Left lobe of liver (tissue), 2 donors: ENCODE measurements around the gene CAPRIN2. TPM values are rescaled to one million over a fixed set of nuclear protein-coding genes. Genes with fewer than 3 reads are reported as not detected.

Experiments
- ATAC-seq: fragments of 200-7000 bp; cut with Tn5 transposase; one replicate; pipeline ENCODE4 v1.9.1; 2020; ENCODE audit warnings: mild to moderate bottlenecking, moderate library complexity
- DNase-seq: peaks from one replicate; pipeline ENCODE4 v3.0.0-alpha.2; 2020; ENCODE audit warnings: low spot score
- total RNA-seq: library from RNA; stranded (reverse); gene quantifications from one replicate; pipeline ENCODE4 v1.2.1, GENCODE V29; 2021
- donor health status: DM: no; HTN: no; CAD: no; lungs with moderate emphysema.
- donor health status: DM: no; HTN: yes; CAD: no.

CAPRIN2 gene
- total RNA-seq = 7.2 TPM

GRCh38 chr12:30754750-30755394, at the start of gene CAPRIN2:
Gene CAPRIN2 (minus strand): TSS chr12:30754951. CDS start chr12:30753520, 1,431 bp downstream.
- DNase-seq (peak; percentile 99), ATAC-seq (peak; percentile 95)

- no peak for DNase-seq
- no peak for ATAC-seq
Measured at GRCh38 chr12:30797689-30798088, 42.9 kb upstream of the CAPRIN2 start.

GRCh38 chr12:30796891-30797371, 42.2 kb upstream of the CAPRIN2 start:
- DNase-seq = no peak

GRCh38 chr12:30796313-30796780, 41.6 kb upstream of the CAPRIN2 start:
- ATAC-seq (peak; percentile 64), DNase-seq (no peak)

More at GRCh38 chr12:30796891-30797371, 42.2 kb upstream of the CAPRIN2 start:
- peak; percentile 16 for ATAC-seq

GRCh38 chr12:30795410-30796312, 40.9 kb upstream of the CAPRIN2 start:
- peak; percentile 81 for ATAC-seq

GRCh38 chr12:30794591-30795409, 40.0 kb upstream of the CAPRIN2 start:
- ATAC-seq = no peak
- no peak for DNase-seq

More at GRCh38 chr12:30795410-30796312, 40.9 kb upstream of the CAPRIN2 start:
- peak; percentile 48 for DNase-seq

GRCh38 chr12:30794020-30794419, 39.3 kb upstream of the CAPRIN2 start:
- DNase-seq (no peak), ATAC-seq (no peak)

- ATAC-seq (no peak), DNase-seq (no peak)
Measured at GRCh38 chr12:30792648-30793499, 38.1 kb upstream of the CAPRIN2 start.

- ATAC-seq (no peak), DNase-seq (no peak)
Measured at GRCh38 chr12:30792085-30792484, 37.3 kb upstream of the CAPRIN2 start.

- DNase-seq = no peak
- ATAC-seq = no peak
Measured at GRCh38 chr12:30788754-30789153, 34.0 kb upstream of the CAPRIN2 start.

- DNase-seq = no peak
- ATAC-seq = no peak
Measured at GRCh38 chr12:30785630-30786029, 30.9 kb upstream of the CAPRIN2 start.

- DNase-seq (no peak), ATAC-seq (no peak)
Measured at GRCh38 chr12:30784508-30784907, 29.8 kb upstream of the CAPRIN2 start.

GRCh38 chr12:30783946-30784345, 29.2 kb upstream of the CAPRIN2 start:
- ATAC-seq (no peak), DNase-seq (no peak)

GRCh38 chr12:30782316-30783173, 27.8 kb upstream of the CAPRIN2 start:
- DNase-seq (no peak), ATAC-seq (no peak)

GRCh38 chr12:30779578-30779977, 24.8 kb upstream of the CAPRIN2 start:
- DNase-seq = no peak
- ATAC-seq = no peak

- ATAC-seq (no peak), DNase-seq (no peak)
Measured at GRCh38 chr12:30779178-30779577, 24.4 kb upstream of the CAPRIN2 start.

- DNase-seq (no peak), ATAC-seq (no peak)
Measured at GRCh38 chr12:30774599-30774998, 19.8 kb upstream of the CAPRIN2 start.

GRCh38 chr12:30769802-30770201, 15.1 kb upstream of the CAPRIN2 start:
- DNase-seq (no peak), ATAC-seq (no peak)

GRCh38 chr12:30764251-30764650, 9.5 kb upstream of the CAPRIN2 start:
- DNase-seq (no peak), ATAC-seq (no peak)
